Mesothelial cell of epicardium (in vitro differentiated cells): ENCODE measurements around the gene CAMKMT. TPM values are rescaled to one million over a fixed set of nuclear protein-coding genes. Genes with fewer than 3 reads are reported as not detected.

ENCODE experiments used
- DNase-seq, 2 experiments: peaks; one replicate each; pipeline ENCODE4 v3.0.0; 2021; ENCODE audit warnings: low spot score in 2 of 2; ENCODE audit not compliant: unreplicated experiment in 2 of 2
- H3K27ac Mint-ChIP-seq: 2 replicates; pipeline ENCODE4 v1.8.0; 2021; ENCODE audit warnings: mixed read lengths
- H3K27me3 Mint-ChIP-seq: 2 replicates; pipeline ENCODE4 v1.8.0; 2021; ENCODE audit warnings: low read depth, mixed read lengths
- H3K36me3 Mint-ChIP-seq: 2 replicates; pipeline ENCODE4 v1.8.0; 2021; ENCODE audit warnings: mixed read lengths
- H3K4me1 Mint-ChIP-seq: 2 replicates; pipeline ENCODE4 v1.8.0; 2021; ENCODE audit warnings: mixed read lengths
- H3K4me3 Mint-ChIP-seq: 2 replicates; pipeline ENCODE4 v1.8.0; 2021; ENCODE audit warnings: mild to moderate bottlenecking, moderate library complexity, mixed read lengths
- H3K9me3 Mint-ChIP-seq: 2 replicates; pipeline ENCODE4 v1.8.0; 2021; ENCODE audit warnings: mixed read lengths
- CTCF ChIP-seq: fragments of 200-600 bp; sonication (generic); IDR thresholded peaks from one replicate; pipeline ENCODE4 v1.5.0; 2021; ENCODE audit warnings: antibody characterized with exemption; ENCODE audit not compliant: unreplicated experiment
- total RNA-seq: library from RNA; stranded (reverse); gene quantifications from 3 replicates; pipeline ENCODE4 v1.2.1, GENCODE V29; 2021

Gene CAMKMT
- total RNA-seq, 1 donor from 2014 or later = 8.3 TPM

DNA sequence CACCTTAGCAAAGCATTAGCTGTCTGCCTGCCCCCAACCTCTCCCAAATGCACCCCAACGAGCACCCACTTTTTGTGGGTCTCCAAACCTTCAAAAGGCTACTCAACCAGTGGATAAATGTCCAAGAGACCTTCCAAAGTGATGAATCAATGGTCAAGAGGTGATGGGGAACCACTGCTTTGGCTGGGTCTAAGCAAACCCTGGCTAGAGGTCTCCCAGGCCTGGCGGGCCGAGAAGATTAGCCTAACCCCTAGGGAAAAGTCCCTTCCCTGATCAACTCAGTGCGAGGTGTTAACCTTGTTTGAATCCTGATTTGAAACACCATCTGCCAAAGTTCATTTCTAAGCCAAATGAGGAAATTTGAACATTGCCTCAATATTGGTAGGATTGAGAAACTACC, 435.0 kb downstream of the CAMKMT start:
- DNase-seq = no peak
- peaks cover 2% of the 10 kb centered on the region for H3K4me1 Mint-ChIP-seq
- H3K27me3 Mint-ChIP-seq = peaks cover 84% of the 10 kb centered on the region
- no peaks in the 10 kb centered on the region for H3K36me3 Mint-ChIP-seq
- no peak overlapping the region for H3K4me3 Mint-ChIP-seq
- no peaks in the 10 kb centered on the region for H3K9me3 Mint-ChIP-seq
- TF ChIP-seq CTCF = no peak
- no peak overlapping the region for H3K27ac Mint-ChIP-seq

DNA sequence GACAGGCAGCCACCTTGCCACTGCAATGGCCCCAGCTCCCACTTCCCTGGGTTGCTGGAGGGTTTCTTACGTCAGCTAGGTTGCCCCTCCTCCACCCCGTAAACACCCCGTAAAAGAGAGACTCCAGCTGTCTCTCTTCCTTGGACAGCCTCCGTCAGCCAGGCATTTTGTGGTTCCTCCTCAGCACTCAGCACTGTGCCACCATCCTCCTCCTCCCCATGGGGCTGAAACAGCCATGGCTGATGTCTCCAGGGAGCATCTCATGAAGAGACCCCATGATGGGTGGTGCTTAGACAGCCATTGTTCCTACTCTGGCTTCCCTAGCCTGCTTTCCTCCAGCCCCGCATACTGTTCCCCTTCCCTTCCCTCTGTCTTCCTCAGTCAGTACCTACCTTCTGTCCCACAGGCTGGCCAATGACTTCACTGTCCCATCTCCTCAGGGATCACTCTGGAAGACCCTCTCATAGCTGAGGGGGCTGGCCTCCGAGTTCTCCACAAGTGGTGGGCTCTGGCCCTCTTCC, 436.5 kb downstream of the CAMKMT start:
- no peak for TF ChIP-seq CTCF
- H3K36me3 Mint-ChIP-seq = no peaks in the 10 kb centered on the region
- H3K27ac Mint-ChIP-seq = no peak overlapping the region
- no peak overlapping the region for H3K4me3 Mint-ChIP-seq
- H3K9me3 Mint-ChIP-seq = no peaks in the 10 kb centered on the region
- H3K4me1 Mint-ChIP-seq = peaks cover 8% of the 10 kb centered on the region
- H3K27me3 Mint-ChIP-seq = peaks cover 84% of the 10 kb centered on the region
- peak in 1 of 2 experiments; percentile 37 for DNase-seq

DNA sequence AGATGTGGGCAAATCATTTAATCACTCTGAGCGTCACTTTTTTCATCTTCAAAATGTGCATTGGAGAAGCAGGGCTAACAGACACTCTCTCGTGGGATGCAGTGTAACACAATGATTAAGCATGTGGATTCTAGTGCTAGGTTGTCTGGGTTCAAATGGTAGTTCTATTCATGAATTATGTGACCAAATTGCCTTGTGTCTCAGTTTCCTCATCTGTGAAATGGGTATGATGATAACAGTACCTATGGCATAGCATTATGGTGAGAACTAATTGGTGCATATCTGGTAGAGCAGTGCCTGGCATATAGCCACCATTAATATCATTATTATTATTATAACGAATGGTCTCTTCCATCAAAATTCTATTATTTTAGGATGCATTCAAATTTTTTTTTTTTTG, 437.4 kb downstream of the CAMKMT start:
- peaks cover 89% of the 10 kb centered on the region for H3K27me3 Mint-ChIP-seq
- H3K4me1 Mint-ChIP-seq = peaks cover 8% of the 10 kb centered on the region
- no peaks in the 10 kb centered on the region for H3K36me3 Mint-ChIP-seq
- TF ChIP-seq CTCF = no peak
- H3K9me3 Mint-ChIP-seq = no peaks in the 10 kb centered on the region
- no peak for DNase-seq
- H3K4me3 Mint-ChIP-seq = no peak overlapping the region
- H3K27ac Mint-ChIP-seq = no peak overlapping the region

DNA sequence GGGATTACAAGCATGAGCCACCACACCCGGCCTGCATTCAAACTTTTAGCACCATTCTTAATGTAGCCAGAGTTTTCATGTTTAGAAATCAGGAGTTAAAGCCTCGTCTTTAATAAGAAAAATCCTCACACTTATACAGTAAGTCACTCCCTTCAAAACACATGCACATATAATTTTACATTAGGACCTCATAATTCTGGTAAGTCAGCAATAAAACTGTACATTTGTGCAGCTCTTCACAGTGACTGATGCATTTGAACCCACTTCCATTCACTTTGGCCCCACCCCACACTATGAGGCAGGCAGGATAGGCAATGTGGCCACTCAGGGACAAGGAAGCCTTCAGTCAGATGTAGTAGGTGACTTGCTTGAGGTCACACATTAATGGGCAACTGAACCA, 438.0 kb downstream of the CAMKMT start:
- TF ChIP-seq CTCF = no peak
- H3K27me3 Mint-ChIP-seq = peaks cover 93% of the 10 kb centered on the region
- no peak overlapping the region for H3K4me3 Mint-ChIP-seq
- H3K27ac Mint-ChIP-seq = no peak overlapping the region
- H3K4me1 Mint-ChIP-seq = peaks cover 8% of the 10 kb centered on the region
- no peak for DNase-seq
- no peaks in the 10 kb centered on the region for H3K36me3 Mint-ChIP-seq
- H3K9me3 Mint-ChIP-seq = no peaks in the 10 kb centered on the region

DNA sequence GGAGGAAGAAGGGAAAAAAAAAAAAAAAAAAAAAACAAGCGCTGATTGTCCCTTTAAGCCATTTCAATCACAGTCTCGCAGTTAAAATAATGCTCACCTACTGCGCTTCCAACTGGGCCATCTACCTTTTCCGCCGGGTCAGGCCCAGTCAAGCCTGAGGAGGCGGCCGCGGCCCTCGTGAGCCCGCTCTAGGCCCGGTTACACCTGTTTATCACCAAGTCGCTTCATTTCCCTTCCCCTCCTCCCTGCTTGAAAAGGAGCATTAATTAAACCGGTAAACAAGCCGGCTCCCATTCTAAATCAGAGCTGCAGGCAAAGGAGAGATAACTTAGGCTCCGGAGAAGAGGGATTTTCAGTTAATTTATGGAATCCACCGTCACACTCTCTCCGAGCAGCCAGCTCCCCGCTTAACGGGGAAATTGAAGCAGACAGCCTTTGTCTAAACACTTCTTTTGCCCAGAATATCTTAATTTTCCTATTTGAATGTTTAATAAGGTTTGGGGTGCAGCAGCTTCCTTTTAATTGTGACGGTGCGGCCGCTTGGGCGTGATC, 439.6 kb downstream of the CAMKMT start:
- no peak overlapping the region for H3K4me3 Mint-ChIP-seq
- no peaks in the 10 kb centered on the region for H3K9me3 Mint-ChIP-seq
- no peaks in the 10 kb centered on the region for H3K36me3 Mint-ChIP-seq
- peaks cover 96% of the 10 kb centered on the region for H3K27me3 Mint-ChIP-seq
- H3K4me1 Mint-ChIP-seq = peaks cover 8% of the 10 kb centered on the region
- H3K27ac Mint-ChIP-seq = no peak overlapping the region
- no peak for DNase-seq
- no peak for TF ChIP-seq CTCF
